AG08395 (cell line): ENCODE results near the gene PPM1L.

Source experiments
- DNase-seq: peaks from one replicate; pipeline ENCODE4 v3.0.0; 2012; ENCODE audit warnings: mixed read lengths, low spot score

PPM1L gene

DNA sequence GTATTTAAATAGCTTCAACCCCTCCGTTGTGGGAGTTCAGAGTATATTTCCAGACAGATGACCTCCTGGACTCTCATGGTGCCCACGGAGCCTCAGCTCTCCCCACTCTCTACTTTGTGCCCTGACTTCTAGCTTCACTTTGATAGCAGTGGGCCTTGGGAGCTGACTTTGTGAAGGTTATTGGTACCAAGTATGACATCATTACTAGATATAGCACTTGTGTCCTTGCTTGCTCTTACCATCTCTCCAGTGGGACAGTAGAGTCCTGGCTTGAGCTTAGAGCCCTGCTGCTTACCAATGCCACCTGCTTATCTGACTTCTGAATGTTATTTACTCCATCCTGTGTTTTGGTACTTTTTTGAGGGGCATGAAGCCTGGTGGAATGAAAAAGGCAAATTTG is 53.4 kb downstream of the PPM1L start:
- DNase-seq = no peak

DNA sequence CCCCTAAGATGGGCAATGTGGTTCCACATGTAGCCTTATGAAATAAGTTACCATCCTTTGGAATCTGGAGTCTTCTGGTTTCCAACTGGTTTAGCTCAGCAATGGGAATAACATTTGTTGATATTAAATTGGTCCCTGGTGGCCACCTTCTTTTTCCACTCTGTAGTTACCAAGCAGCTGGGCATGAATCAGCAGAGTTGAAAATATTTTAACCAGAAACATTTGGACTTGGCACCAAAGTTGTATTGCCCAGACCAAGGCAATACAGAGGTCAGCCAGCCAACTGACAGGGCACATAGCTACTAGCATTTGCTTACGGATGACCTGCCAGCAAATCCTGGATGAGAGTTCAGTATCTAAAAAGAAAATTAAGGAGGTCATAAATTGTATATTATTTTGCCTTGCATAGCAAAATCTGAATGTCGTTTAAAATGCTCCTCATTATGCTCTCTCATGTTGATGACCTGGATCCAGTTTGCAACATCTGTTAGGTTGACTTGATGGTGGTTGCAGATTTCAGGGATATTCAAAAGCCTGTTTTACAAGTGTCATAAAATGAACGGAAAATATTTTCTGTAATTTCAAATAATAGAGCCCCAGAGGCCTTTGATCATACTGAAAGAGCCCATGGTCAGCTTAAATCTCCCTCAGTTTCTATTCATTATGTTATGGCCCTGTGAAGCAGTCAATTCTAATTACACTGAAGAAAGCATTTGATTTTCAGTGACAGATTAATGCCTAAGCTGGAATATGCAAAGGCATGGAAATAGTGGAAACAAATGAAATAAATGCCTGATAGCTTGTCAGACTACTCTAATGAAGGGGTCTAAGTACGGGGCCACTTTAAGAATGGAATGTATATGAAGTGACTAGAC is 54.6 kb downstream of the PPM1L start:
- DNase-seq = peak; percentile 14

DNA sequence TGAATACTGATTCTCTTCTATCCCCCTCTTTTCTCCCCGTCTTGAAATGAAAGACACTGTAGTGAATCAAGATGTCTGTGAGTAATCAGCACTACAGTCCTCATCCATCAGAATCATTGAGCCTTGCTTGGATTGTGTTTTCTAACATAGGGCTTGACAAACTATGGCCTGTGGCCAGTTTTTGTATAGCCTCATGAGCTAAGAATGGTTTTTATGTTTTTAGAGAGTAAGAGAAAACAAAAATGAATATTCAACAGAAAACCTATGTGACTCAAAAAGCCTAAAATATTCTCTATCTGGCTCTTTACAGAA is 55.2 kb downstream of the PPM1L start:
- DNase-seq = no peak

GRCh38 chr3:160812304-160812703 is 56.3 kb downstream of the PPM1L start:
- no peak for DNase-seq

- no peak for DNase-seq
These were observed 59.2 kb downstream of the PPM1L start for GRCh38 chr3:160815280-160815679.

- DNase-seq = no peak
These were observed 64.0 kb downstream of the PPM1L start for GRCh38 chr3:160820022-160820421.

DNA sequence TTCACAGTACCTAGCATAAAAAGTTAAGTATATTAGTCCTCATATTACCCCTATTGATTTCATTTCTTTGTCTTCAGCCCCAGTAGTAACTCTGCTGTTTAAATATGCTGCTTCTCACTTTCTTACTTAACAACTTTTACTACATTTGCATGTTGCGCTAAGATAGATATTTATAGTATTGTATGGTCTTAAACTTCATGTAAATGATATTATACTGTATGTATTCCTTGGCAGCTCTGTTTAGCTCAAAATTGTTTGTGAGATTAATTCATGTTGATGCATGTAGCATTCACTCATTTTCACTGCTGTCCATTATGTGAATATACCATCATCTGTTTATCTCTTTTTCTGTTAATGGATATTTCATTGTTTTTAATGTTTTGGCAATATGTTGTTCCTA is 64.4 kb downstream of the PPM1L start:
- DNase-seq = no peak

GRCh38 chr3:160822936-160823335 is 66.9 kb downstream of the PPM1L start:
- no peak for DNase-seq

DNA sequence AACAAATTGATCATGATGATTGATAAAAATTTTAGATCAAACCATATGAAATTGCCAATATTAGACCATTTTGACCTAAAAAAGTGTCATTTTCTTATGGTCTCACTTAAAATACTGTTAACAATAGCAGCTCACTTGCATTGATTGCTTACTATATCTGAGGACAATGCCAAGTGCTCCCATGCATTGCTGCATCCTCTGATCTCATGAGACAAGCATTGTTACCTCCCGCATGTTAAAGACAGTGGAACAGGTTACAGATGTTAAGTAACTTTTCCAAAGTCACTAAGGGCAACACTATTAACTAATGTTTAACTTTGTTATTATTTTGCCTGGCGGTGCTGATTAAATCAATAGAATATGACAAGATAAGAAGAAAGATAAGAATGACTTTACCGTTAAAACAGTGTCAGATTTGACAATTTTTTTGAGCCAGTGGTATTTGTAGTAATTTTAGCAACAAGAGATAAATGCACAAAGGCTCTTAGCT is 69.3 kb downstream of the PPM1L start:
- DNase-seq = no peak

DNA sequence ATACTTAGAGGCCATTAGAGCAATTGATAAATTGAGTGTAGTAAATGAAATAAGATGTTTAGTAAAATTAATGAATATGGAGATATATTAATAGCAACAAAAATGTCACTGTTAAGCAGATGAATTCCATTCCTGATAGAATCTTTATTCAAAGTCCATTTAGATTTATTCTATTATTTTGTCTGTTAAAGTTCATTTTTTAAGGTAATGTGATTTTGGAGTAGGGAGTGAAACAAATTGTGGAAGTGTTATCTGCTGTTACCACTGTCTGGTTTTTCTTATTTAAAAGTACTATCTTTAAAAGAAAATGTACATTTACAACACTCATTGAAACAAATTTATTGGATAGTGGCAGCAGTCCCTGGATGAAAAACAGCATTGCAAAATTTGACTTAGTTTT is 70.4 kb downstream of the PPM1L start:
- DNase-seq = no peak

GRCh38 chr3:160826991-160827390 is 71.0 kb downstream of the PPM1L start:
- no peak for DNase-seq

GRCh38 chr3:160827516-160827915 is 71.5 kb downstream of the PPM1L start:
- DNase-seq = no peak

DNA sequence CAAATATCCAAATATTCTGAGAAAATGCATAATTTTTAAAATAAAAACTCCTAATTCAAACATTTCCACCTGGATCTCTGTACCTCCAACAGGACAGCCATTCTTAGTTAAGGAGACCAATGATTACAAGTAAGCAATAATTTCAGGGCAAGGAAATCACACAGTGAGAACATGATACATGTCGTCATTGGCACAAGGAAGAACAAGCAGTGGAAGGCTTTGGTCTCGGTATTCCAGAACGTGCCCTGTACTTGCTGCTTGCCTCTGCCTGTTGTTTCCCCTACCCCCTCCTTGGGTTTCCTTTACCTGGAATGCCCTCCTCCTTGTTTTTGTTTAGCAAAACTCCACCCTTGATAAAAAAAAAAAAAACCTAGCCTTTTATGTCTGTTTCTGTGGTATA is 72.8 kb downstream of the PPM1L start:
- DNase-seq = no peak

GRCh38 chr3:160829486-160830009 is 73.5 kb downstream of the PPM1L start:
- DNase-seq = no peak

DNA sequence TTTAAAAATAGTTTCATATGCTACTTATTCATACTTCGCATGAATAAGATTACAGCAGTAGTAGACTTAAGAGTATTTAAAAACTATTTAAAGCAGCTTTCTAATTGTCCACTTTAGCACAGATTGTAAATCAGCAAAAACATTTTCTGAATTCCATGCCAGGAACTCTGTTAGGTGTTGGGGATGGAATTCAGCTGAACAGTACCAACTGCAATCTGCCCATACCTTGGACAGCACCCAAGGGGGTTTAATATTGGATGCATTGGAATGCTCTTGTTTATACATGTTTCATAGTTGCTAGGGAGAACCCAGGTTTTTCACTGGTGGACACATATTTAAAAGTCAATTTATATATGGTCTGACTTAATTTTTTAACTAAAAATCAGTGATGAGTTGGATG is 74.8 kb downstream of the PPM1L start:
- DNase-seq = no peak

DNA sequence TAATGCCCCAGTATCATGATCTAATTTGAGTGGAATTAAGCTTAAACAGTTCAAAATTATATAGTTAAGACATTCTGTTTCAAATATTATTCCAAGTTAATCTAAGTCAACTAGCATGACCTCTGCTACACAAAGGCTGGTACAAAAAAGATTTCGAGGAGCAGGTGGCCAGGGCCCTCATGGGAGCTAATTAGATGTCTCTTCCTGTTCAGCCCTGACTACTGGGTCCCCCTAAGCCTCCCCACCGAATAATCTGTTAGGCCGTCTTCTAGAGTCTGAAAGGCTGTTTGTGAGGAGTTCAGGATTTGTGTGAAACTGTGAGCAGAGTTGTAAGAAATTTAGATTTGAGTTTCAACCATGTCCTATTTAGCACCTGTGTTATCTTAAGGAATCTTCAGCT is 75.4 kb downstream of the PPM1L start:
- no peak for DNase-seq

DNA sequence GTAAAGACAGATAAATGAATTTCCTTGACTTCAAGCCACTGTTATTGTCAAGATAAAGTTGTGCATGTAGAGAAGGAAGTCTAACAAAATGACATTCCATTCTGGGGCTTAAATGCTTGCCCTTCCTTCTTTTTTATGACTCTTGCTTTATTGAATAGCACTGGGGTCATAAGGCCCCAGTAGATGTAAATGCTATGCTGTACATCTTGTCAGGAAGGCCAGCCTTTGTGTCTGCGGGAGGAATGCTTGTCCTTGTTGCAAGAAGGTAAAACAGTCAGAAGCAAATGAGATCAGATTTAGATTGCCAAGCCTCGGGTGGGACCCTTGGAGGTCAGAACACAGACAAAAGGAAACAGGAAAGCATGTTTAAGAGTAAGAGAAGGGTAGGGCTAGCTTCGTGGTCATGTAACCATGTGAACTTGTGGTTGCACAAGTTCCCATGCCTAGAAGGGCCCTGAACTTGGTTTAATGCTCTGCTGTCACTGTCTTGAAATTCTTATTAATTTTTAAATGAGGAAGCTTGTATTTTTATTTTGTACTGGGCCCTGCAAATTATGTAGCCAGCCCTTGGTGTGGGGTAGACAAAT is 81.5 kb downstream of the PPM1L start:
- DNase-seq = no peak

GRCh38 chr3:160840590-160840989 is 84.6 kb downstream of the PPM1L start:
- no peak for DNase-seq

GRCh38 chr3:160841455-160841854 is 85.4 kb downstream of the PPM1L start:
- DNase-seq = no peak

DNA sequence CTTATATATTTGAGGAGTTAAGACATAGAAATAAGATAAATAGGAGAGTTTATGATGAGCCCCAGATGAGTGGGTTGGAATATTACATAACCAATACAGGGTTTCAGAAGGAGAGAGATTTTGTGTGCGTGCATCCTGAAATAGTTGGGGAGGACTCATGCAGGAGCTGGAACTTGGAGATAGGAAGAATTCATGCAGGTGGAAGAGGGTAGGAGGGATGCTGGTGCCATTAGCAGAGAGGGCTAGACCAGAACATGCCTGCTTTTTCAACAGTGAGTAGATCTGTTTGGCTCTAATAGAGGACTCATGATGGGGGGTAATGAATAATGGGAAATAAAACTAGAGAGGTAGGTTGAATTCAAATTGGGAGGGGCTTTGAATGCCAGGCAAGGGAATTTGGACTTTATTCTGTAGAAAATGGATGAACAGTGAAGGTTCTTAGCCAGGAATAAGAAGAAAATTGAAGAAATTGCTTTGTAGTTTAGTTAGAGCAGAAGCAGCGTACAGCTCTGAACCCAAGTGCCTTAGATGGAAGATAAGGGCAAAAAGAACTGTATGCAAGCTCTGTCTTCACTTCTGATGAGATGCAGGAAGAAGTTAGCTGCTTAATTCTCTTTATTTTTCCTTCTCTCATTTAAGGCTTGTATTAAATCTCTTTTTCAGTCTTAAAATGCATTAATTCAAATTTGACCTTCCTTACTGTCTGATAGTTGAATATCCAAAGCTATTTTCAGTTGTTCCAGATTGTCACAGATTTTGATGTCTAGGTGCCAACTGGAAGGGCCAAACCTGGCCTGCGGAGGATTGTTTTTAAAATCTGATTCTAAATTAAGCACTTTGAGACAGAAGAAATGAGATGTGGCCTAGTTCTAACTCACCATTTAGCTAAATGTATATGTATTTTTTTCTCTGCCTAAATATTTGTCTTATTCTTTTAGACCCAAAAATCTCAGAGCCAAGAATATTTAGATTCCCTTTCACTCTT is 86.3 kb downstream of the PPM1L start:
- no peak for DNase-seq

- DNase-seq = no peak
These were observed 95.7 kb downstream of the PPM1L start for GRCh38 chr3:160851629-160852210.

GRCh38 chr3:160852856-160853255 is 96.8 kb downstream of the PPM1L start:
- no peak for DNase-seq
